ENCODE results near the gene CHRNB2. TPM values are rescaled to one million over a fixed set of nuclear protein-coding genes. Genes with fewer than 3 reads are reported as not detected.

Gene CHRNB2
- total RNA-seq, 1 donor from 2014 or later = 44.9 TPM

DNA sequence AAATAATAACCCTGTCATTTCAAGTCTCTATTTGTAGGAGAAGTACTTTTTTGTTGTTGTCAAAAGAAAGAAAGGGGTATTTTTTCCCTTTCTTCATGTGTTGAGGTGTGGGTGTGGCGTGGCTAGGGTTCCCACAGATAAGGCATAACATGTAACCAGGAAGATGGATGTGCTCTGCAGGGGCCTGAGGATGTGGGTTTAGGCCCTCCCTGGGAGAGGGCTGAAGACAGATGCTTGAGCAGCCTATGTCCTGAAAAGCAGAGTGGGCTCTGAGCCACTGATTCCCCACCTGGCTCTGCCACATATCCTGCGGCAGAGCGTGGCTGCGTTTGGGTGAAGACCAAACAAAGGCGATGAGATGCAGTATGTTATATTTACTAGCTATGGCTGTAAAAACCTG, 54.3 kb downstream of the CHRNB2 start:
- Mint-ChIP-seq H3K4me3 (ENCODE audit: unreplicated experiment) (no peak overlapping the region), H3K9me3 (ENCODE audit: unreplicated experiment) (peaks cover 5% of the 10 kb centered on the region), H3K27me3 (ENCODE audit: unreplicated experiment) (peaks cover 5% of the 10 kb centered on the region), H3K36me3 (ENCODE audit: unreplicated experiment) (peaks cover 1% of the 10 kb centered on the region), H3K4me1 (ENCODE audit: low read depth, unreplicated experiment) (peaks cover 21% of the 10 kb centered on the region), H3K27ac (ENCODE audit: unreplicated experiment) (no peak overlapping the region)
- TF ChIP-seq CTCF (IDR thresholded peaks at IDR 0.05; ENCODE audit: partially characterized antibody, unreplicated experiment) = no peak
- no peak for DNase-seq

DNA sequence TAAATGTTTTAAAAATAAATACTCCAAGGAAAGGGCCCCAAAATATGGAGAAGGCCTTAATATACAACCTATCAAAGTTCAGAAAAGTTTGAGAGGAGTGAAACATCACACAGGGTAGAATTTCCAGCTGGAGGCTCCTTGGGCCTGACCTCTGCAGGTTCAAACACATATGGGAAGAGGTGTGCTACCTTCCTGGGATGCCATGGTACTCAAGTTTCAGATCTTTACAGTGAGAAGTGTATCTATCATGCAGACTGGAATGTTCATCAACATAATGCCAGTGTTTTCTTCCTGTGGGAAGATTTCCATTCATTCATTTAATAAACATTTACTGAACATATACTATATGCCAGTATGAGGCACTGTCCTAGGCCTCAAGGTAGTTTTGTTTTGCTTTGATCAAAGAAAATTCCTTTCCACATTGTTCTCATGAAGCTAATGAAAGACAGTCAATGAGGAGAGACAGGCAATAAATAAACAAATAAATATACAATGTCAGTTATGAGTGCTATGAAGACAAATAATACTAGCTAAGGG, 55.0 kb downstream of the CHRNB2 start:
- no peak overlapping the region for H3K27ac Mint-ChIP-seq (ENCODE audit: unreplicated experiment)
- no peak for TF ChIP-seq CTCF (IDR thresholded peaks at IDR 0.05; ENCODE audit: partially characterized antibody, unreplicated experiment)
- peaks cover 8% of the 10 kb centered on the region for H3K9me3 Mint-ChIP-seq (ENCODE audit: unreplicated experiment)
- H3K4me1 Mint-ChIP-seq (ENCODE audit: low read depth, unreplicated experiment) = peaks cover 20% of the 10 kb centered on the region
- peaks cover 6% of the 10 kb centered on the region for H3K27me3 Mint-ChIP-seq (ENCODE audit: unreplicated experiment)
- H3K36me3 Mint-ChIP-seq (ENCODE audit: unreplicated experiment) = peaks cover 4% of the 10 kb centered on the region
- H3K4me3 Mint-ChIP-seq (ENCODE audit: unreplicated experiment) = no peak overlapping the region
- DNase-seq = no peak

GRCh38 chr1:154623358-154623757, 55.8 kb downstream of the CHRNB2 start:
- peaks cover 22% of the 10 kb centered on the region for H3K4me1 Mint-ChIP-seq (ENCODE audit: low read depth, unreplicated experiment)
- peaks cover 10% of the 10 kb centered on the region for H3K27me3 Mint-ChIP-seq (ENCODE audit: unreplicated experiment)
- DNase-seq = no peak
- H3K9me3 Mint-ChIP-seq (ENCODE audit: unreplicated experiment) = peaks cover 11% of the 10 kb centered on the region
- TF ChIP-seq CTCF (IDR thresholded peaks at IDR 0.05; ENCODE audit: partially characterized antibody, unreplicated experiment) = no peak
- H3K27ac Mint-ChIP-seq (ENCODE audit: unreplicated experiment) = no peak overlapping the region
- H3K4me3 Mint-ChIP-seq (ENCODE audit: unreplicated experiment) = no peak overlapping the region
- H3K36me3 Mint-ChIP-seq (ENCODE audit: unreplicated experiment) = peaks cover 4% of the 10 kb centered on the region

DNA sequence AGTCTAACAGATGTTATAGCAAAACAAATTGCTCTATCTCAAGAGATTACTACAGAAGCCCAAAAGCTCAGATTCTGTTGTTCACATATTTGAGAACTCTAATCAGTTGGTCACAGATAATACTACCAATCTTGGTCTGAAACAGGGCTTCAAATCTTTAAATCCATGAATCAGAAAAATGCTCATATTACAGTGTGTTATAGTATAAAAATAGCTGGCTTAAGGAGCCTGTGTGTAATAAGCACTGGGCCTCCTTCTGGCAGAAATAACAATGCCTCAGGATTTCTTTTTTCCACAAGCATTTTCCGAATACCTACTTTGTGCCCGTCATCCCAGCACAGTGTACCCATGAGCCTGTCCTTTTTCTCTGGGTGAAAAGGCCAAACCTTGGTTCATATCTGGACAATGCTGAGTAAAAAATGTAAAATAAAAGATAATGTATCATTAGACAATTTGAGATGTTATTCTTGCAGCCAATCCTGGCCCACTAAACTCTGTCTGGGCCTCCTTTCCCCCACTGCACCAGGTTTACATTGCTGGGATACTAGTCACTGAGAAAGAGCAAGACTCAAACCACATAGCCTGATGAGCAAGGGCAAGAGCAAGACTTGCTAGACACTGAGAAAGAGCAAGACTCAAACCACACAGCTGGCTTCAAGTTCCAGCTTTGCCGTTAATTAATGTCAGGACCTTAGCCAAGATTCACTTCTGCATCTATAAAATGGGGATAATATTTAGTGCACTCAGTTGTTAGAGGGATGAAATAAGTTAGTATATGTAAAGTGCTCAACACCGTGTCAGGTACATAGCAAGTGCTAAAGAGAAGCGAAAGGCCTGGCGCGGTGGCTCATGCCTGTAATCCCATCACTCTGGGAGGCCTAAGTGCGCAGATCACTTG, 57.4 kb downstream of the CHRNB2 start:
- no peak for DNase-seq
- Mint-ChIP-seq H3K36me3 (ENCODE audit: unreplicated experiment) (peaks cover 8% of the 10 kb centered on the region), H3K27ac (ENCODE audit: unreplicated experiment) (peak overlapping the region; percentile 66), H3K4me1 (ENCODE audit: low read depth, unreplicated experiment) (peaks cover 20% of the 10 kb centered on the region), H3K4me3 (ENCODE audit: unreplicated experiment) (peak overlapping the region; percentile 64), H3K9me3 (ENCODE audit: unreplicated experiment) (peaks cover 17% of the 10 kb centered on the region), H3K27me3 (ENCODE audit: unreplicated experiment) (peaks cover 10% of the 10 kb centered on the region)
- TF ChIP-seq CTCF (IDR thresholded peaks at IDR 0.05; ENCODE audit: partially characterized antibody, unreplicated experiment) = no peak
